Measurements from ENCODE around the gene CAMK1.
A peak's percentile ranks its signal among the peaks of the same experiment; 100 is the strongest.

CAMK1 gene

GRCh38 chr3:9715764-9716437 lies 53.8 kb downstream of the CAMK1 start:
- H3K4me2 ChIP-seq (ENCODE audit: low read length): no peak overlapping the region
- TF ChIP-seq CTCF (IDR thresholded peaks at IDR 0.05): peak; percentile 45
- H3K4me3 ChIP-seq (ENCODE audit: low read depth, low read length): no peak overlapping the region
- peak overlapping the region; percentile 28 for H2AFZ ChIP-seq
- no peaks in the 10 kb centered on the region for H3K36me3 ChIP-seq (ENCODE audit: control insufficient read depth, insufficient read depth, low read length)
- no peak overlapping the region for H3K9ac ChIP-seq
- no peaks in the 10 kb centered on the region for H3K27me3 ChIP-seq (ENCODE audit: control insufficient read depth, insufficient read depth, low read length)
- no peaks in the 10 kb centered on the region for H3K9me3 ChIP-seq (ENCODE audit: control insufficient read depth, low read length)
- no peaks in the 10 kb centered on the region for H3K4me1 ChIP-seq
- H3K27ac ChIP-seq: no peak overlapping the region
- H3K79me2 ChIP-seq: no peaks in the 10 kb centered on the region

- no peaks in the 10 kb centered on the region for H3K79me2 ChIP-seq
- H3K4me1 ChIP-seq: no peaks in the 10 kb centered on the region
- no peak overlapping the region for H3K4me2 ChIP-seq (ENCODE audit: low read length)
- TF ChIP-seq CTCF (IDR thresholded peaks at IDR 0.05): no peak
- H3K27me3 ChIP-seq (ENCODE audit: control insufficient read depth, insufficient read depth, low read length): no peaks in the 10 kb centered on the region
- no peak overlapping the region for H3K4me3 ChIP-seq (ENCODE audit: low read depth, low read length)
- H2AFZ ChIP-seq: peak overlapping the region; percentile 28
- no peak overlapping the region for H3K9ac ChIP-seq
- no peak overlapping the region for H3K27ac ChIP-seq
- H3K36me3 ChIP-seq (ENCODE audit: control insufficient read depth, insufficient read depth, low read length): no peaks in the 10 kb centered on the region
- no peaks in the 10 kb centered on the region for H3K9me3 ChIP-seq (ENCODE audit: control insufficient read depth, low read length)
Measured at GRCh38 chr3:9715136-9715535, 54.6 kb downstream of the CAMK1 start.

DNA sequence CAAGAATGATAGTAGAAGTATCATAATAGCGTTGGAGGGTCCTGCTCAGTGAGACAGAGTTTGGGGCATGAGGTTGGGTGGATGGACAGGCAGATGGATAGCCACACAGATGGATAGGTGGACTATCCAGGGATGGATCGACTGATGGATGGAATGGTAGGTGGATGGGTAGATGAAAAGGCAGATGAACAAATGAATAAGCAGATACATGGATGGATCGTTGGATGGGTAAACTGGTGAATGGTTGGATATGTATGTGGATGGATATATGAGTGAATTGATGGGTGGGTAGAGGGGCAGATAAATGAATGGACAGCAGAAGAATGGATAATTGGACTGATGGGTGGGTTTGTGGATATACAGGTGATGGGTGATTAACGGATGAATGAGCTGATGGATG lies 56.6 kb downstream of the CAMK1 start:
- no peak for TF ChIP-seq CTCF (IDR thresholded peaks at IDR 0.05)
- Histone ChIP-seq H3K27ac (no peak overlapping the region), H3K4me1 (no peaks in the 10 kb centered on the region), H3K27me3 (ENCODE audit: control insufficient read depth, insufficient read depth, low read length) (no peaks in the 10 kb centered on the region), H3K4me2 (ENCODE audit: low read length) (no peak overlapping the region), H3K9ac (no peak overlapping the region), H3K36me3 (ENCODE audit: control insufficient read depth, insufficient read depth, low read length) (no peaks in the 10 kb centered on the region), H3K79me2 (no peaks in the 10 kb centered on the region), H3K9me3 (ENCODE audit: control insufficient read depth, low read length) (no peaks in the 10 kb centered on the region), H3K4me3 (ENCODE audit: low read depth, low read length) (no peak overlapping the region), H2AFZ (no peak overlapping the region)

DNA sequence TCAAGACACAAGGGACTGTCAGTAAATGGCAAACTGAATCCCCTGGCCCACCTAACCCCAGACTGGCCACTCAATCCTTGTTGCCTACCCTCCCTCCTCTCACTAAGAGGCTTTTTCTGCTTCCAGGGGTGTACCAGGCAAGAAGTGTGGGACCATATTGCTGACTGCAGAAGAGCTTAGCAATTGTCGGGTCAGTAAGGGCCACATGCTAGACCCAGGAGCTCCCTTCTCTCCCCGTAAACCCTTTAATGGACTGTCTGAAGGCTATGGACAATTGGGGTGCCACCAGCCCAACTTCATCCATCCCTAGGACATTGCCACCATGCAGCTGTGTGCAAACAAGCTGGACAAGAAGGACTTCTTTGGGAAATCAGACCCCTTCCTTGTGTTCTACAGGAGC lies 57.3 kb downstream of the CAMK1 start:
- Histone ChIP-seq H3K27me3 (ENCODE audit: control insufficient read depth, insufficient read depth, low read length) (no peaks in the 10 kb centered on the region), H3K36me3 (ENCODE audit: control insufficient read depth, insufficient read depth, low read length) (no peaks in the 10 kb centered on the region), H3K9ac (no peak overlapping the region), H2AFZ (no peak overlapping the region), H3K9me3 (ENCODE audit: control insufficient read depth, low read length) (no peaks in the 10 kb centered on the region), H3K79me2 (no peaks in the 10 kb centered on the region), H3K4me1 (no peaks in the 10 kb centered on the region), H3K4me2 (ENCODE audit: low read length) (no peak overlapping the region), H3K27ac (no peak overlapping the region), H3K4me3 (ENCODE audit: low read depth, low read length) (no peak overlapping the region)
- TF ChIP-seq CTCF (IDR thresholded peaks at IDR 0.05): no peak

DNA sequence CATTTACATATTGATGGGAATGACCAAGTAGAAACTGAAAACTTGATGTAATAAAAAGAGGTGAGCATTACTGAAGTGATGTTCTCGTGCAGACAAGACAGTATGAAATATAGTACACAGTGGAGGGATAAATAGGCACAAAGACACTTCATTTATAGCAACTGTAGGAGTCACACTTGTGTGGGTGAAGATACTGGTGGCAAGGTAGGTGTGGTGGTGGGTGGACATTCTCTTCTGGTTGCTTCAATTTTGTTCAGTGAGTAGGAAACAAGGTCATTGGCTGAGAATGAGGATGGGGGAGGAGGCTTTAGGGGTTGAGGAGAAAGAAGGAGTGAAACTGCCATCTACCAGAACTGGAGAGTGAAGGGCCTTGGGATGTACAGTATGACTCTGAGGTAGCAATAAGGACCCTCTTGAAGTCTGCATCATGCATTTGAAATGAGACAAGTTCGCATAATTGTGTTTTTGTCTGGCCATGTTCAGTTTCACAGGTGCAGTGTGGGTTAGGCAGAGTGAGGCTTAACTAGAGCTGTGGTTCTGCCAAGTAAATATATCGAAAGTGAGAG lies 59.5 kb downstream of the CAMK1 start:
- H3K4me1 ChIP-seq: no peaks in the 10 kb centered on the region
- no peaks in the 10 kb centered on the region for H3K9me3 ChIP-seq (ENCODE audit: control insufficient read depth, low read length)
- H3K79me2 ChIP-seq: no peaks in the 10 kb centered on the region

More for the DNA sequence above, 59.5 kb downstream of the CAMK1 start:
- Histone ChIP-seq H2AFZ (no peak overlapping the region), H3K36me3 (ENCODE audit: control insufficient read depth, insufficient read depth, low read length) (no peaks in the 10 kb centered on the region), H3K9ac (no peak overlapping the region), H3K4me2 (ENCODE audit: low read length) (no peak overlapping the region), H3K4me3 (ENCODE audit: low read depth, low read length) (no peak overlapping the region), H3K27me3 (ENCODE audit: control insufficient read depth, insufficient read depth, low read length) (no peaks in the 10 kb centered on the region), H3K27ac (no peak overlapping the region)
- TF ChIP-seq CTCF (IDR thresholded peaks at IDR 0.05): no peak

Data from parathyroid adenoma (tissue), 2 donors.